ENCODE measurements around the gene RAB40C.
A peak's percentile ranks its signal among the peaks of the same experiment; 100 is the strongest.

The RAB40C gene

GRCh38 chr16:586047-586644 lies 3.7 kb upstream of the RAB40C start:
- TF ChIP-seq NFRKB (IDR thresholded peaks at IDR 0.05) (no peak), CTBP1 (IDR thresholded peaks at IDR 0.05; ENCODE audit: borderline replicate concordance) (no peak), SUZ12 (IDR thresholded peaks at IDR 0.05) (no peak), TARDBP (IDR thresholded peaks at IDR 0.05) (no peak), ZNF384 (IDR thresholded peaks at IDR 0.05) (no peak), FOXK2 (IDR thresholded peaks at IDR 0.05) (no peak), ELF4 (IDR thresholded peaks at IDR 0.05) (no peak), SP1 (IDR thresholded peaks at IDR 0.05) (no peak), HDGF (IDR thresholded peaks at IDR 0.05; ENCODE audit: borderline replicate concordance) (no peak), FOXM1 (IDR thresholded peaks at IDR 0.05; ENCODE audit: borderline replicate concordance) (no peak), L3MBTL2 (conservative IDR thresholded peaks at IDR 0.05) (no peak), FOXA1 (IDR thresholded peaks at IDR 0.05) (no peak), BHLHE40 (IDR thresholded peaks at IDR 0.05; ENCODE audit: borderline replicate concordance) (no peak), ARNT (IDR thresholded peaks at IDR 0.05) (no peak), PKNOX1 (IDR thresholded peaks at IDR 0.05) (no peak), LEF1 (IDR thresholded peaks at IDR 0.05; ENCODE audit: borderline replicate concordance) (no peak)
- ChIA-PET POLR2A (interaction anchor here (1.0 to 1.6 kb wide), 3 partner anchors 9 to 60 kb away, joined by 3 to 4 read pairs (median 3); partner anchors contain the start of gene NHLRC4), CTCF (no interaction called here)
- no peak for DNase-seq (ENCODE audit: extremely low spot score)

- no peak for DNase-seq (ENCODE audit: extremely low spot score)
- CTCF ChIA-PET = interaction anchor here (0.7 kb wide), 1 partner anchor 152 kb away, joined by 4 read pairs; no protein-coding TSS in a partner anchor
- POLR2A ChIA-PET = interaction anchor here (1.3 to 1.4 kb wide), 2 partner anchors 14 to 20 kb away, joined by 3 read pairs; partner anchors contain the start of gene NHLRC4
- TF ChIP-seq PKNOX1 (IDR thresholded peaks at IDR 0.05) (no peak), HDGF (IDR thresholded peaks at IDR 0.05; ENCODE audit: borderline replicate concordance) (no peak), FOXM1 (IDR thresholded peaks at IDR 0.05; ENCODE audit: borderline replicate concordance) (no peak), SP1 (IDR thresholded peaks at IDR 0.05) (no peak), ZNF384 (IDR thresholded peaks at IDR 0.05) (no peak)
These were observed 2.9 kb upstream of the RAB40C start for GRCh38 chr16:586645-587590.

GRCh38 chr16:588639-588888 lies 1.3 kb upstream of the RAB40C start:
- no peak for TF ChIP-seq SP1 (IDR thresholded peaks at IDR 0.05)
- TF ChIP-seq NFRKB (IDR thresholded peaks at IDR 0.05) = no peak
- POLR2A ChIA-PET = interaction anchor here (0.6 to 1.1 kb wide), 3 partner anchors 10 to 63 kb away, joined by 3 read pairs; no protein-coding TSS in a partner anchor
- peak; percentile 25 for DNase-seq (ENCODE audit: extremely low spot score)
- CTCF ChIA-PET = no interaction called here

GRCh38 chr16:588889-589657 lies 793 bp upstream of the RAB40C start:
- ChIA-PET POLR2A (interaction anchor here (0.6 to 1.1 kb wide), 3 partner anchors 11 to 63 kb away, joined by 3 read pairs; no protein-coding TSS in a partner anchor), CTCF (no interaction called here)
- peak; percentile 63; the same call in 1 of the 2 replicates for TF ChIP-seq LEF1 (IDR thresholded peaks at IDR 0.05; ENCODE audit: borderline replicate concordance)
- TF ChIP-seq L3MBTL2 (conservative IDR thresholded peaks at IDR 0.05) = no peak
- DNase-seq (ENCODE audit: extremely low spot score) = peak; percentile 87

GRCh38 chr16:590188-590814 lies 435 bp downstream of the RAB40C start:
- TF ChIP-seq SP1 (IDR thresholded peaks at IDR 0.05) = no peak
- no peak for TF ChIP-seq L3MBTL2 (conservative IDR thresholded peaks at IDR 0.05)
- TF ChIP-seq HDGF (IDR thresholded peaks at IDR 0.05; ENCODE audit: borderline replicate concordance) = no peak
- no peak for TF ChIP-seq NFRKB (IDR thresholded peaks at IDR 0.05)
- no peak for TF ChIP-seq SUZ12 (IDR thresholded peaks at IDR 0.05)
- ChIA-PET POLR2A (interaction anchor here (0.8 kb wide), 1 partner anchor 10 kb away, joined by 4 read pairs; no protein-coding TSS in a partner anchor), CTCF (no interaction called here)
- DNase-seq (ENCODE audit: extremely low spot score) = no peak

GRCh38 chr16:590815-591200 lies 942 bp downstream of the RAB40C start:
- ChIA-PET CTCF (no interaction called here), POLR2A (interaction anchor here (0.8 kb wide), 1 partner anchor 10 kb away, joined by 4 read pairs; no protein-coding TSS in a partner anchor)
- DNase-seq (ENCODE audit: extremely low spot score) = no peak
- no peak for TF ChIP-seq NFRKB (IDR thresholded peaks at IDR 0.05)
- TF ChIP-seq PKNOX1 (IDR thresholded peaks at IDR 0.05) = no peak
- no peak for TF ChIP-seq ZNF384 (IDR thresholded peaks at IDR 0.05)
- TF ChIP-seq HDGF (IDR thresholded peaks at IDR 0.05; ENCODE audit: borderline replicate concordance) = no peak
- no peak for TF ChIP-seq L3MBTL2 (conservative IDR thresholded peaks at IDR 0.05)
- TF ChIP-seq FOXK2 (IDR thresholded peaks at IDR 0.05) = no peak
- no peak for TF ChIP-seq SUZ12 (IDR thresholded peaks at IDR 0.05)
- TF ChIP-seq FOXM1 (IDR thresholded peaks at IDR 0.05; ENCODE audit: borderline replicate concordance) = no peak
- TF ChIP-seq TARDBP (IDR thresholded peaks at IDR 0.05) = no peak
- TF ChIP-seq ARNT (IDR thresholded peaks at IDR 0.05) = no peak
- TF ChIP-seq BHLHE40 (IDR thresholded peaks at IDR 0.05; ENCODE audit: borderline replicate concordance) = no peak
- no peak for TF ChIP-seq SP1 (IDR thresholded peaks at IDR 0.05)
- no peak for TF ChIP-seq FOXA1 (IDR thresholded peaks at IDR 0.05)
- TF ChIP-seq LEF1 (IDR thresholded peaks at IDR 0.05; ENCODE audit: borderline replicate concordance) = no peak
- TF ChIP-seq ELF4 (IDR thresholded peaks at IDR 0.05) = no peak
- no peak for TF ChIP-seq CTBP1 (IDR thresholded peaks at IDR 0.05; ENCODE audit: borderline replicate concordance)
